ENCODE measurements around the gene DLG2.

DNA sequence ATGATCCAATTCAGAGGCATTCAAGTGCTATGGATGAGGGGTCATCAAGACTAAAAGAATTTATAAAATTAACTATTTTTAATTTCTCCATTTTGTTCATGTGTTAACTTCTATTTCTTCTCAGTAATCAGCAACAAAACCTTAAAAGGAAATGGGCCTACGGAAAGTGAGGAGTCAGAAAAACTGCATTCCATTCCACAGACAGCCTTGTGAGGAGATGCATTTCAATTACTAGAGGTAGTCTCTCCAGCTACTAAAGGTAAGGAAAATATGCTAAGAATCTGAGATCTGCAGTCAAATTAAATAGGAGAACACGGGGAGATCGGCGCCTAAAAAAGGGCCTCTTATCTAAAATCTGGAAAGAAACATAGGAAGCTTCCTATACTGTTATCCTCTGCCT, 661.7 kb downstream of the DLG2 start:
- TF ChIP-seq, protein P1, sequence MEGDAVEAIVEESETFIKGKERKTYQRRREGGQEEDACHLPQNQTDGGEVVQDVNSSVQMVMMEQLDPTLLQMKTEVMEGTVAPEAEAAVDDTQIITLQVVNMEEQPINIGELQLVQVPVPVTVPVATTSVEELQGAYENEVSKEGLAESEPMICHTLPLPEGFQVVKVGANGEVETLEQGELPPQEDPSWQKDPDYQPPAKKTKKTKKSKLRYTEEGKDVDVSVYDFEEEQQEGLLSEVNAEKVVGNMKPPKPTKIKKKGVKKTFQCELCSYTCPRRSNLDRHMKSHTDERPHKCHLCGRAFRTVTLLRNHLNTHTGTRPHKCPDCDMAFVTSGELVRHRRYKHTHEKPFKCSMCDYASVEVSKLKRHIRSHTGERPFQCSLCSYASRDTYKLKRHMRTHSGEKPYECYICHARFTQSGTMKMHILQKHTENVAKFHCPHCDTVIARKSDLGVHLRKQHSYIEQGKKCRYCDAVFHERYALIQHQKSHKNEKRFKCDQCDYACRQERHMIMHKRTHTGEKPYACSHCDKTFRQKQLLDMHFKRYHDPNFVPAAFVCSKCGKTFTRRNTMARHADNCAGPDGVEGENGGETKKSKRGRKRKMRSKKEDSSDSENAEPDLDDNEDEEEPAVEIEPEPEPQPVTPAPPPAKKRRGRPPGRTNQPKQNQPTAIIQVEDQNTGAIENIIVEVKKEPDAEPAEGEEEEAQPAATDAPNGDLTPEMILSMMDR (IDR thresholded peaks at IDR 0.05), result no peak
- TF ChIP-seq EP300 (IDR thresholded peaks at IDR 0.05) (no peak), POLR2A (IDR thresholded peaks at IDR 0.05) (no peak)

All from ovary (tissue), 3 donors.